Pancreas (tissue), 10 donors: ENCODE data around the gene GRIK5. TPM values are rescaled to one million over a fixed set of nuclear protein-coding genes. Genes with fewer than 3 reads are reported as not detected.

ENCODE experiments used
- ATAC-seq, 4 donors: fragments of 200-7000 bp; cut with Tn5 transposase; one replicate each; pipeline versions ENCODE4 v1.8.0 to v1.9.1; 2020; ENCODE audit warnings: mild to moderate bottlenecking in 4 of 4, moderate library complexity in 4 of 4
- DNase-seq, 6 donors: peaks; one replicate each; pipeline ENCODE4 v3.0.0-alpha.2; 2020
- FAIRE-seq: peaks from 2 replicates; lab custom pipeline; 2012; peaks lifted over from hg19 to GRCh38; lab: Jason Lieb, UNC
- H3K27ac ChIP-seq, 4 donors: fragments of 200-600 bp; sonication (generic); 1 replicate in 3 of 4; 2 replicates in 1 of 4; pipeline versions ENCODE4 v1.5.0 to v1.8.0; 2020
- H3K27me3 ChIP-seq, 4 donors: fragments of 200-600 bp; one replicate each; pipeline ENCODE4 v1.8.0; 2021
- H3K36me3 ChIP-seq, 3 donors: fragments of 200-600 bp; sonication (generic) in 1 of 3; one replicate each; pipeline versions ENCODE4 v1.5.0 to v1.8.0; 2020 to 2021
- H3K4me1 ChIP-seq, 3 donors: fragments of 200-600 bp; one replicate each; pipeline ENCODE4 v1.8.0; 2021
- H3K4me3 ChIP-seq, 4 donors: fragments of 200-600 bp; sonication (generic) in 2 of 4; one replicate each; pipeline versions ENCODE4 v1.5.0 to v1.8.0; 2020 to 2021
- H3K9me3 ChIP-seq, 4 donors: fragments of 200-600 bp; one replicate each; pipeline ENCODE4 v1.8.0; 2021
- CTCF ChIP-seq, 4 donors: fragments of 200-600 bp; sonication (generic) in 3 of 4; IDR thresholded peaks; one replicate each; pipeline versions ENCODE4 v1.5.0 to v1.8.0; 2021; ENCODE audit warnings: antibody characterized with exemption in 4 of 4
- WGBS, 2 donors: extraction: QIAGEN DNeasy Blood & Tissue Kit; methylation state at CpG; one replicate each; pipeline ENCODE4 v1.1.7; 2013; 5-methylcytosine and 5-hydroxymethylcytosine counted together
- intact Hi-C, 3 donors: fragments of 100-400 bp; cut with DNase I; formaldehyde crosslinking; loops; one replicate each; pipeline versions ENCODE4 v1.11.1 to v1.14.2; 2022
- polyA plus RNA-seq, 2 donors: library from polyadenylated mRNA; stranded (reverse); fragments of 200-250 nt; gene quantifications; one replicate each; pipeline ENCODE4 v1.2.3, GENCODE V29; 2013
- total RNA-seq, 6 donors: library from RNA; stranded (reverse); fragmentation: NEBNext Ultra II Directional in 4 of 6; extraction: Animal tissue kit (Norgen Biotek cat#: 25700) in 4 of 6; gene quantifications; one replicate each; pipeline versions ENCODE4 v1.2.1 to v1.2.4, GENCODE V29; 2021 to 2023
- donor health status: healthy with polysubstance abuse.
- donor health status: DM: no; HTN: no; CAD: no; lungs with moderate emphysema.
- donor health status: DM: no; HTN: no; CAD: no.
- donor health status: control.
- donor health status: control.
- donor health status: Bipolar disorder and iron deficiency.
- donor health status: DM: yes; HTN: yes; CAD: no.
- donor health status: DM: no; HTN: no; CAD: no.
- donor health status: DM: no; HTN: no; CAD: no.
- donor health status: DM: yes; HTN: yes; CAD: no.

The GRIK5 gene
- total and polyA plus RNA-seq, 8 donors, result 1.9 to 10.5 (median 3.4) TPM

- ATAC-seq (no peak), DNase-seq (no peak), FAIRE-seq (no peak)
- intact Hi-C loops, result no loop called here
- H3K4me1 ChIP-seq, result peaks cover 0 to 10% (median 10%) of the 10 kb centered on the region in 3 donors
- 91 to 93% methylated on average over 28 of the region's 28 CpGs for WGBS, 2 donors
- no peak for TF ChIP-seq CTCF (IDR thresholded peaks at IDR 0.05)
- no peak overlapping the region for H3K4me3 ChIP-seq
- H3K36me3 ChIP-seq, result peaks cover 7 to 29% (median 23%) of the 10 kb centered on the region in 3 donors
- no peaks in the 10 kb centered on the region for H3K27me3 ChIP-seq
- H3K9me3 ChIP-seq, result no peaks in the 10 kb centered on the region
- no peak overlapping the region for H3K27ac ChIP-seq
These were observed 10.9 kb upstream of the GRIK5 start for GRCh38 chr19:42080764-42081375.

- FAIRE-seq (no peak), DNase-seq (peak in 2 of 6 donors; percentile 39 to 56), ATAC-seq (no peak)
- H3K36me3 ChIP-seq, result peaks cover 7 to 29% (median 23%) of the 10 kb centered on the region in 3 donors
- H3K27me3 ChIP-seq, result no peaks in the 10 kb centered on the region
- TF ChIP-seq CTCF (IDR thresholded peaks at IDR 0.05), result no peak
- no peaks in the 10 kb centered on the region for H3K9me3 ChIP-seq
- intact Hi-C loops, result no loop called here
- H3K27ac ChIP-seq, result no peak overlapping the region
- WGBS, 2 donors, result 89 to 92% methylated on average over 44 of the region's 44 CpGs
- peaks cover 0 to 10% (median 10%) of the 10 kb centered on the region in 3 donors for H3K4me1 ChIP-seq
- H3K4me3 ChIP-seq, result no peak overlapping the region
These were observed 10.1 kb upstream of the GRIK5 start for GRCh38 chr19:42079886-42080763.

GRCh38 chr19:42079276-42079669, 9.3 kb upstream of the GRIK5 start:
- peaks cover 7 to 29% (median 23%) of the 10 kb centered on the region in 3 donors for H3K36me3 ChIP-seq
- no peaks in the 10 kb centered on the region for H3K27me3 ChIP-seq
- TF ChIP-seq CTCF (IDR thresholded peaks at IDR 0.05), result no peak
- DNase-seq (no peak), ATAC-seq (no peak), FAIRE-seq (no peak)
- 85 to 88% methylated on average over 16 of the region's 16 CpGs for WGBS, 2 donors
- intact Hi-C loops, result no loop called here
- no peaks in the 10 kb centered on the region for H3K9me3 ChIP-seq
- H3K4me3 ChIP-seq, result no peak overlapping the region
- H3K27ac ChIP-seq, result no peak overlapping the region
- peaks cover 0 to 12% (median 10%) of the 10 kb centered on the region in 3 donors for H3K4me1 ChIP-seq

- Histone ChIP-seq H3K4me3 (no peak overlapping the region), H3K9me3 (no peaks in the 10 kb centered on the region), H3K4me1 (peaks cover 0 to 12% (median 10%) of the 10 kb centered on the region in 3 donors), H3K36me3 (peaks cover 7 to 29% (median 23%) of the 10 kb centered on the region in 3 donors), H3K27ac (no peak overlapping the region), H3K27me3 (no peaks in the 10 kb centered on the region)
- ATAC-seq, result no peak
- FAIRE-seq, result no peak
- no peak for DNase-seq
- intact Hi-C loops, result no loop called here
- no peak for TF ChIP-seq CTCF (IDR thresholded peaks at IDR 0.05)
- 71% methylated on average over 15 of the region's 15 CpGs for WGBS, 2 donors
These were observed 8.7 kb upstream of the GRIK5 start for GRCh38 chr19:42078538-42079275.
